Ishikawa (cell line): ENCODE results near the gene ELMO1.

Experiments
- CEBPB ChIP-seq: IDR thresholded peaks from 2 replicates; pipeline ENCODE4 v1.6.1; 2012
- CREB1 ChIP-seq: IDR thresholded peaks from 2 replicates; pipeline ENCODE4 v1.6.1; 2012; ENCODE audit warnings: low read depth
- EGR1 ChIP-seq: IDR thresholded peaks from 2 replicates; pipeline ENCODE4 v1.6.1; 2012
- EP300 ChIP-seq: IDR thresholded peaks from 2 replicates; pipeline ENCODE4 v1.6.1; 2012; ENCODE audit warnings: borderline replicate concordance
- FOXM1 ChIP-seq: IDR thresholded peaks from 2 replicates; pipeline ENCODE4 v1.6.1; 2012; ENCODE audit warnings: low read depth, borderline replicate concordance
- NFIC ChIP-seq: IDR thresholded peaks from 2 replicates; pipeline ENCODE4 v1.6.1; 2012
- RAD21 ChIP-seq: IDR thresholded peaks from 2 replicates; pipeline ENCODE4 v1.6.1; 2012; ENCODE audit warnings: low read depth
- TAF1 ChIP-seq: IDR thresholded peaks from 2 replicates; pipeline ENCODE4 v1.6.1; 2012; ENCODE audit warnings: low read depth, mild to moderate bottlenecking
- TCF12 ChIP-seq: IDR thresholded peaks from 2 replicates; pipeline ENCODE4 v1.6.1; 2012; ENCODE audit warnings: low read depth
- TEAD4 ChIP-seq: IDR thresholded peaks from 2 replicates; pipeline ENCODE4 v1.6.1; 2012
- YY1 ChIP-seq: IDR thresholded peaks from 2 replicates; pipeline ENCODE4 v1.6.1; 2012; ENCODE audit warnings: low read depth
- ZBTB7A ChIP-seq: IDR thresholded peaks from 2 replicates; pipeline ENCODE4 v1.6.1; 2012; ENCODE audit warnings: low read depth
- TF ChIP-seq, protein P1 (sequence below): IDR thresholded peaks from 2 replicates; pipeline ENCODE4 v1.6.1; 2012
- TF ChIP-seq, protein P2 (sequence below): IDR thresholded peaks from 2 replicates; pipeline ENCODE4 v1.6.1; 2012; ENCODE audit warnings: low read depth, mild to moderate bottlenecking
- TF ChIP-seq, protein P3 (sequence below): IDR thresholded peaks from 2 replicates; pipeline ENCODE4 v1.6.1; 2012

Gene ELMO1

DNA sequence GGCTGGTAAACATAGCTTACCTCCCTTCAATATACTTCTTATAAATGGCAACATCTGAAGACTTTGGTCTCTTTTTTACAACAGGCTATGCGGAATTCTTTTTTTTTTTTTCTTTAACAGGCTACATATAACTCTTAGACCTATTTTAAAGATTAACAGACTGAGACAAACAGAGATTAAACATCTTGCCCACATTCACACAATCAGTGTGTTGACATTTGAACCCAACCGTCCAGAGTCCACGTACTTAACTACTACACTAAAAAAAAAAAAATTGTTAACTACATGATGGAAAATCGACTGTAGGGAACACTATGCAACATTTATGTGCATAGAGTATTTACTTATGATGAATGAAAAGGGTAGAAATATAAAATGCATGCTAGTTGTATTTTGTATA, 298.5 kb downstream of the ELMO1 start:
- TF ChIP-seq CREB1 (no peak), RAD21 (no peak), TAF1 (no peak), EP300 (no peak), ZBTB7A (no peak), NFIC (no peak), TEAD4 (no peak), YY1 (no peak), EGR1 (no peak), FOXM1 (no peak), TCF12 (no peak)
- TF ChIP-seq, protein P1, sequence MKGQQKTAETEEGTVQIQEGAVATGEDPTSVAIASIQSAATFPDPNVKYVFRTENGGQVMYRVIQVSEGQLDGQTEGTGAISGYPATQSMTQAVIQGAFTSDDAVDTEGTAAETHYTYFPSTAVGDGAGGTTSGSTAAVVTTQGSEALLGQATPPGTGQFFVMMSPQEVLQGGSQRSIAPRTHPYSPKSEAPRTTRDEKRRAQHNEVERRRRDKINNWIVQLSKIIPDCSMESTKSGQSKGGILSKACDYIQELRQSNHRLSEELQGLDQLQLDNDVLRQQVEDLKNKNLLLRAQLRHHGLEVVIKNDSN: no peak
- TF ChIP-seq, protein P2, sequence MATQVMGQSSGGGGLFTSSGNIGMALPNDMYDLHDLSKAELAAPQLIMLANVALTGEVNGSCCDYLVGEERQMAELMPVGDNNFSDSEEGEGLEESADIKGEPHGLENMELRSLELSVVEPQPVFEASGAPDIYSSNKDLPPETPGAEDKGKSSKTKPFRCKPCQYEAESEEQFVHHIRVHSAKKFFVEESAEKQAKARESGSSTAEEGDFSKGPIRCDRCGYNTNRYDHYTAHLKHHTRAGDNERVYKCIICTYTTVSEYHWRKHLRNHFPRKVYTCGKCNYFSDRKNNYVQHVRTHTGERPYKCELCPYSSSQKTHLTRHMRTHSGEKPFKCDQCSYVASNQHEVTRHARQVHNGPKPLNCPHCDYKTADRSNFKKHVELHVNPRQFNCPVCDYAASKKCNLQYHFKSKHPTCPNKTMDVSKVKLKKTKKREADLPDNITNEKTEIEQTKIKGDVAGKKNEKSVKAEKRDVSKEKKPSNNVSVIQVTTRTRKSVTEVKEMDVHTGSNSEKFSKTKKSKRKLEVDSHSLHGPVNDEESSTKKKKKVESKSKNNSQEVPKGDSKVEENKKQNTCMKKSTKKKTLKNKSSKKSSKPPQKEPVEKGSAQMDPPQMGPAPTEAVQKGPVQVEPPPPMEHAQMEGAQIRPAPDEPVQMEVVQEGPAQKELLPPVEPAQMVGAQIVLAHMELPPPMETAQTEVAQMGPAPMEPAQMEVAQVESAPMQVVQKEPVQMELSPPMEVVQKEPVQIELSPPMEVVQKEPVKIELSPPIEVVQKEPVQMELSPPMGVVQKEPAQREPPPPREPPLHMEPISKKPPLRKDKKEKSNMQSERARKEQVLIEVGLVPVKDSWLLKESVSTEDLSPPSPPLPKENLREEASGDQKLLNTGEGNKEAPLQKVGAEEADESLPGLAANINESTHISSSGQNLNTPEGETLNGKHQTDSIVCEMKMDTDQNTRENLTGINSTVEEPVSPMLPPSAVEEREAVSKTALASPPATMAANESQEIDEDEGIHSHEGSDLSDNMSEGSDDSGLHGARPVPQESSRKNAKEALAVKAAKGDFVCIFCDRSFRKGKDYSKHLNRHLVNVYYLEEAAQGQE: no peak
- TF ChIP-seq, protein P3, sequence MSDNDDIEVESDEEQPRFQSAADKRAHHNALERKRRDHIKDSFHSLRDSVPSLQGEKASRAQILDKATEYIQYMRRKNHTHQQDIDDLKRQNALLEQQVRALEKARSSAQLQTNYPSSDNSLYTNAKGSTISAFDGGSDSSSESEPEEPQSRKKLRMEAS: no peak

- TF ChIP-seq TAF1 (no peak), CEBPB (no peak), FOXM1 (no peak), EP300 (no peak), NFIC (no peak)
- TF ChIP-seq, protein P3: no peak
- TF ChIP-seq, protein P2: no peak
Observed at GRCh38 chr7:37149773-37150124, 298.9 kb downstream of the ELMO1 start.

GRCh38 chr7:37149051-37149772, 299.5 kb downstream of the ELMO1 start:
- TF ChIP-seq, protein P3: no peak
- TF ChIP-seq YY1 (no peak), ZBTB7A (no peak), EGR1 (no peak), FOXM1 (no peak), NFIC (no peak), TEAD4 (no peak), TAF1 (no peak), CREB1 (no peak)
- TF ChIP-seq, protein P2: no peak

DNA sequence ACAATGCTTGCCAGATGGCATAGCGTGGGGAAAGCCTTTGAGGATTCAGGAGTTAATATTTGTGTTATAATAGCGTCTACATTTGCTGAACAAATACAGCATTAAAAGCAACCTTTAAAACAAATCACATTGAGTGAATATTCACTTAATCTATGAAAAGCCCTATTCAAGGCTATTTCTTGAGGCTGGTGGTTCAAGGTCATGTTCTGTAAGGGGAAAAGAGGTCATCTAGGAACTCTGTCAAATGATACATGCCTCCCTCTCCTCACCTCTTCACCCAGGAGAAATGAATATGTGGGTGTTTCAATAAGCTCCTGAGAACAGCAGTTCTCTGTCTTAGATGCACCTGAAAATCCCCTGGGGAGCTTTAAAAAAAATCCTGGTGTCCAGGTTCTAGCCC, 303.0 kb downstream of the ELMO1 start:
- TF ChIP-seq EGR1 (no peak), EP300 (no peak), TCF12 (no peak)
- TF ChIP-seq, protein P3: no peak
- TF ChIP-seq, protein P1: no peak

GRCh38 chr7:37144423-37144822, 304.2 kb downstream of the ELMO1 start:
- TF ChIP-seq, protein P1: no peak
- no peak for TF ChIP-seq EGR1
- no peak for TF ChIP-seq YY1
- TF ChIP-seq RAD21: no peak
- TF ChIP-seq NFIC: no peak
- TF ChIP-seq, protein P3: no peak
- no peak for TF ChIP-seq TAF1
- no peak for TF ChIP-seq FOXM1
- no peak for TF ChIP-seq TCF12
- TF ChIP-seq, protein P2: no peak
- no peak for TF ChIP-seq CEBPB
- TF ChIP-seq ZBTB7A: no peak
- TF ChIP-seq TEAD4: no peak
- TF ChIP-seq EP300: no peak
- no peak for TF ChIP-seq CREB1
